H9 (cell line): ENCODE data around the gene ERAS. TPM values are rescaled to one million over a fixed set of nuclear protein-coding genes. Genes with fewer than 3 reads are reported as not detected.

ENCODE experiments used
- DNase-seq: peaks from one replicate; pipeline ENCODE4 v3.0.0-alpha.2; 2017
- H2AFZ ChIP-seq: one replicate; pipeline ENCODE4 v1.6.1; 2013; ENCODE audit warnings: mild to moderate bottlenecking, low read length, control low read depth, moderate library complexity
- H2AK5ac ChIP-seq: 2 replicates; pipeline ENCODE4 v1.6.1; 2013; ENCODE audit warnings: low read length, control low read depth, mixed read lengths; ENCODE audit not compliant: insufficient read length
- H2BK120ac ChIP-seq: one replicate; pipeline ENCODE4 v1.6.1; 2013; ENCODE audit warnings: low read depth, mild to moderate bottlenecking, low read length, control low read depth, inconsistent platforms; ENCODE audit not compliant: poor library complexity, severe bottlenecking
- H2BK12ac ChIP-seq: 2 replicates; pipeline ENCODE4 v1.6.1; 2013; ENCODE audit warnings: low read length, control low read depth, mixed read lengths, low read depth; ENCODE audit not compliant: insufficient read length
- H2BK15ac ChIP-seq: 2 replicates; pipeline ENCODE4 v1.6.1; 2013; ENCODE audit warnings: low read depth, low read length, control low read depth
- H2BK20ac ChIP-seq: one replicate; pipeline ENCODE4 v1.6.1; 2013; ENCODE audit warnings: low read depth, mild to moderate bottlenecking, low read length, control low read depth, inconsistent platforms; ENCODE audit not compliant: poor library complexity, severe bottlenecking
- H2BK5ac ChIP-seq: 2 replicates; pipeline ENCODE4 v1.6.1; 2013; ENCODE audit warnings: low read length, control low read depth, mixed read lengths; ENCODE audit not compliant: insufficient read length
- H3K14ac ChIP-seq: 2 replicates; pipeline ENCODE4 v1.6.1; 2013; ENCODE audit warnings: low read length, control low read depth; ENCODE audit not compliant: insufficient read depth
- H3K18ac ChIP-seq: 2 replicates; pipeline ENCODE4 v1.6.1; 2013; ENCODE audit warnings: low read depth, mild to moderate bottlenecking, mixed read lengths, low read length, control low read depth; ENCODE audit not compliant: insufficient read length
- H3K23ac ChIP-seq: 2 replicates; pipeline ENCODE4 v1.6.1; 2013; ENCODE audit warnings: low read length, control low read depth, mixed read lengths, low read depth; ENCODE audit not compliant: insufficient read length
- H3K23me2 ChIP-seq: 2 replicates; pipeline ENCODE4 v1.6.1; 2013; ENCODE audit warnings: low read depth, mild to moderate bottlenecking, mixed read lengths, low read length, control low read depth; ENCODE audit not compliant: insufficient read length, poor library complexity, severe bottlenecking
- H3K27ac ChIP-seq: 2 replicates; pipeline ENCODE4 v1.5.1; 2013; ENCODE audit warnings: low read length, control low read depth, mixed read lengths, low read depth; ENCODE audit not compliant: insufficient read length
- H3K27me3 ChIP-seq: 2 replicates; pipeline ENCODE4 v1.6.1; 2013; ENCODE audit warnings: low read length, control low read depth, inconsistent platforms; ENCODE audit not compliant: insufficient read depth
- H3K4ac ChIP-seq: 2 replicates; pipeline ENCODE4 v1.6.1; 2013; ENCODE audit warnings: low read depth, mild to moderate bottlenecking, control low read depth, inconsistent platforms, low read length, moderate library complexity
- H3K4me1 ChIP-seq: 2 replicates; pipeline ENCODE4 v1.6.1; 2013; ENCODE audit warnings: low read length, control low read depth, inconsistent platforms; ENCODE audit not compliant: insufficient read depth
- H3K4me2 ChIP-seq: 2 replicates; pipeline ENCODE4 v1.6.1; 2013; ENCODE audit warnings: low read length, control low read depth, mixed read lengths; ENCODE audit not compliant: insufficient read length, insufficient read depth
- H3K56ac ChIP-seq: 2 replicates; pipeline ENCODE4 v1.6.1; 2013; ENCODE audit warnings: low read depth, mild to moderate bottlenecking, mixed read lengths, low read length, control low read depth; ENCODE audit not compliant: insufficient read length
- H3K79me1 ChIP-seq: 2 replicates; pipeline ENCODE4 v1.6.1; 2013; ENCODE audit warnings: low read depth, mild to moderate bottlenecking, moderate library complexity, low read length, control low read depth, inconsistent platforms; ENCODE audit not compliant: insufficient read depth, poor library complexity, severe bottlenecking
- H3K79me2 ChIP-seq: 2 replicates; pipeline ENCODE4 v1.6.1; 2013; ENCODE audit warnings: low read length, control low read depth, inconsistent platforms; ENCODE audit not compliant: insufficient read depth
- H3K9ac ChIP-seq: 2 replicates; pipeline ENCODE4 v1.6.1; 2013; ENCODE audit warnings: low read length, control low read depth, mixed read lengths; ENCODE audit not compliant: insufficient read length; ENCODE audit errors: extremely low read depth
- H3K9me3 ChIP-seq: one replicate; pipeline ENCODE4 v1.6.1; 2013; ENCODE audit warnings: low read depth, low read length, inconsistent platforms; ENCODE audit not compliant: control insufficient read depth
- H3T11ph ChIP-seq: one replicate; pipeline ENCODE4 v1.6.1; 2013; ENCODE audit warnings: mild to moderate bottlenecking, low read length, control low read depth, inconsistent platforms
- H4K20me1 ChIP-seq: one replicate; pipeline ENCODE4 v1.6.1; 2013; ENCODE audit not compliant: control insufficient read depth, insufficient read length, insufficient read depth
- H4K5ac ChIP-seq: 2 replicates; pipeline ENCODE4 v1.6.1; 2013; ENCODE audit warnings: low read depth, mild to moderate bottlenecking, mixed read lengths, low read length, control low read depth; ENCODE audit not compliant: insufficient read length
- H4K8ac ChIP-seq: replicated peaks from 2 replicates; pipeline ENCODE4 v1.6.1; 2013; ENCODE audit warnings: low read length, control low read depth, mixed read lengths, low read depth; ENCODE audit not compliant: insufficient read length
- H4K91ac ChIP-seq: 2 replicates; pipeline ENCODE4 v1.6.1; 2013; ENCODE audit warnings: low read depth, mild to moderate bottlenecking, moderate library complexity, mixed read lengths, low read length, control low read depth; ENCODE audit not compliant: insufficient read length
- H3K27ac Mint-ChIP-seq, 3 experiments: 2 replicates in 2 of 3; 3 replicates in 1 of 3; pipeline ENCODE4 v1.8.0; 2020 to 2021; ENCODE audit warnings: mixed read lengths in 3 of 3, mild to moderate bottlenecking in 1 of 3, moderate library complexity in 1 of 3
- H3K27me3 Mint-ChIP-seq: 2 replicates; pipeline ENCODE4 v1.8.0; 2021; ENCODE audit warnings: low read depth, mild to moderate bottlenecking, moderate library complexity, mixed read lengths
- H3K36me3 Mint-ChIP-seq, 3 experiments: 2 replicates in 2 of 3; 3 replicates in 1 of 3; pipeline ENCODE4 v1.8.0; 2020 to 2021; ENCODE audit warnings: low read depth in 3 of 3, mixed read lengths in 3 of 3; ENCODE audit not compliant: insufficient read depth in 1 of 3
- H3K4me1 Mint-ChIP-seq, 2 experiments: 2 replicates each; pipeline ENCODE4 v1.8.0; 2020; ENCODE audit warnings: mixed read lengths in 2 of 2
- H3K4me3 Mint-ChIP-seq, 2 experiments: 2 replicates in 1 of 2; 3 replicates in 1 of 2; pipeline ENCODE4 v1.8.0; 2020 to 2021; ENCODE audit warnings: mild to moderate bottlenecking in 2 of 2, mixed read lengths in 2 of 2, moderate library complexity in 1 of 2
- H3K9me3 Mint-ChIP-seq, 2 experiments: 2 replicates in 1 of 2; 3 replicates in 1 of 2; pipeline ENCODE4 v1.8.0; 2020; ENCODE audit warnings: mild to moderate bottlenecking in 2 of 2, mixed read lengths in 2 of 2, moderate library complexity in 1 of 2
- CTCF ChIP-seq: fragments of 200-600 bp; sonication (generic); conservative IDR thresholded peaks from 3 replicates; pipeline ENCODE4 v1.8.0; 2021; ENCODE audit warnings: antibody characterized with exemption, mild to moderate bottlenecking
- WGBS: extraction: QIAGEN DNeasy Blood & Tissue Kit; methylation state at CpG from one replicate; pipeline ENCODE4 v1.1.7; 2013; ENCODE audit warnings: missing lambda C conversion rate, low lambda C conversion rate, mixed read lengths; ENCODE audit not compliant: insufficient read length; ENCODE audit errors: extremely low coverage; 5-methylcytosine and 5-hydroxymethylcytosine counted together
- total RNA-seq: library from RNA; stranded (reverse); gene quantifications from 2 replicates; pipeline ENCODE4 v1.2.1, GENCODE V29; 2021

ERAS gene
- total RNA-seq, 1 experiment from 2014 or later: not detected

GRCh38 chrX:48831136-48831908 is 5.0 kb downstream of the ERAS start:
- no peaks in the 10 kb centered on the region for H3K4me1 ChIP-seq
- no peak overlapping the region for H2BK15ac ChIP-seq
- no peak overlapping the region for H3K23ac ChIP-seq
- peak overlapping the region; percentile 45 for H3K4me2 ChIP-seq
- H3K79me1 ChIP-seq: no peaks in the 10 kb centered on the region
- H2AFZ ChIP-seq: no peak overlapping the region
- H3T11ph ChIP-seq: no peak overlapping the region
- peaks cover 6 to 16% (median 6%) of the 10 kb centered on the region in 3 experiments for H3K36me3 Mint-ChIP-seq
- no peak overlapping the region for H2AK5ac ChIP-seq
- peaks cover 69 to 73% of the 10 kb centered on the region in 2 experiments for H3K9me3 Mint-ChIP-seq
- no peak overlapping the region for H4K91ac ChIP-seq
- H3K9ac ChIP-seq: no peak overlapping the region
- H2BK12ac ChIP-seq: no peak overlapping the region
- H3K18ac ChIP-seq: no peak overlapping the region
- H3K27me3 ChIP-seq: peaks cover 12% of the 10 kb centered on the region
- H3K4me1 Mint-ChIP-seq: peaks cover 8 to 18% of the 10 kb centered on the region in 2 experiments
- DNase-seq: no peak
- H3K4me3 Mint-ChIP-seq: peak overlapping the region; percentile 34 to 69; a peak in 4 of 5 replicates
- no peaks in the 10 kb centered on the region for H3K79me2 ChIP-seq
- no peak overlapping the region for H2BK20ac ChIP-seq
- WGBS: no CpG with 5 or more reads among the region's 58 CpGs
- H3K56ac ChIP-seq: no peak overlapping the region
- H3K27ac ChIP-seq: no peak overlapping the region
- no peak overlapping the region for H4K8ac ChIP-seq
- no peaks in the 10 kb centered on the region for H4K20me1 ChIP-seq
- H2BK5ac ChIP-seq: no peak overlapping the region
- no peak overlapping the region for H3K27ac Mint-ChIP-seq
- H3K23me2 ChIP-seq: peaks cover 4% of the 10 kb centered on the region
- TF ChIP-seq CTCF: peak; percentile 17; the same call in 1 of the 3 replicates
- H3K14ac ChIP-seq: no peak overlapping the region
- peaks cover 61% of the 10 kb centered on the region for H3K27me3 Mint-ChIP-seq
- H4K5ac ChIP-seq: no peak overlapping the region
- peaks cover 22% of the 10 kb centered on the region for H3K9me3 ChIP-seq
- H3K4ac ChIP-seq: no peak overlapping the region
- no peak overlapping the region for H2BK120ac ChIP-seq
